H9 (cell line): ENCODE measurements around the gene DHRS13. TPM values are rescaled to one million over a fixed set of nuclear protein-coding genes. Genes with fewer than 3 reads are reported as not detected.

Experiments
- DNase-seq: peaks from one replicate; pipeline ENCODE4 v3.0.0-alpha.2; 2017
- H2AFZ ChIP-seq: one replicate; pipeline ENCODE4 v1.6.1; 2013; ENCODE audit warnings: mild to moderate bottlenecking, low read length, control low read depth, moderate library complexity
- H2AK5ac ChIP-seq: 2 replicates; pipeline ENCODE4 v1.6.1; 2013; ENCODE audit warnings: low read length, control low read depth, mixed read lengths; ENCODE audit not compliant: insufficient read length
- H2BK120ac ChIP-seq: one replicate; pipeline ENCODE4 v1.6.1; 2013; ENCODE audit warnings: low read depth, mild to moderate bottlenecking, low read length, control low read depth, inconsistent platforms; ENCODE audit not compliant: poor library complexity, severe bottlenecking
- H2BK12ac ChIP-seq: 2 replicates; pipeline ENCODE4 v1.6.1; 2013; ENCODE audit warnings: low read length, control low read depth, mixed read lengths, low read depth; ENCODE audit not compliant: insufficient read length
- H2BK15ac ChIP-seq: 2 replicates; pipeline ENCODE4 v1.6.1; 2013; ENCODE audit warnings: low read depth, low read length, control low read depth
- H2BK20ac ChIP-seq: one replicate; pipeline ENCODE4 v1.6.1; 2013; ENCODE audit warnings: low read depth, mild to moderate bottlenecking, low read length, control low read depth, inconsistent platforms; ENCODE audit not compliant: poor library complexity, severe bottlenecking
- H2BK5ac ChIP-seq: 2 replicates; pipeline ENCODE4 v1.6.1; 2013; ENCODE audit warnings: low read length, control low read depth, mixed read lengths; ENCODE audit not compliant: insufficient read length
- H3K14ac ChIP-seq: 2 replicates; pipeline ENCODE4 v1.6.1; 2013; ENCODE audit warnings: low read length, control low read depth; ENCODE audit not compliant: insufficient read depth
- H3K18ac ChIP-seq: 2 replicates; pipeline ENCODE4 v1.6.1; 2013; ENCODE audit warnings: low read depth, mild to moderate bottlenecking, mixed read lengths, low read length, control low read depth; ENCODE audit not compliant: insufficient read length
- H3K23ac ChIP-seq: 2 replicates; pipeline ENCODE4 v1.6.1; 2013; ENCODE audit warnings: low read length, control low read depth, mixed read lengths, low read depth; ENCODE audit not compliant: insufficient read length
- H3K23me2 ChIP-seq: 2 replicates; pipeline ENCODE4 v1.6.1; 2013; ENCODE audit warnings: low read depth, mild to moderate bottlenecking, mixed read lengths, low read length, control low read depth; ENCODE audit not compliant: insufficient read length, poor library complexity, severe bottlenecking
- H3K27ac ChIP-seq: 2 replicates; pipeline ENCODE4 v1.5.1; 2013; ENCODE audit warnings: low read length, control low read depth, mixed read lengths, low read depth; ENCODE audit not compliant: insufficient read length
- H3K27me3 ChIP-seq: 2 replicates; pipeline ENCODE4 v1.6.1; 2013; ENCODE audit warnings: low read length, control low read depth, inconsistent platforms; ENCODE audit not compliant: insufficient read depth
- H3K4ac ChIP-seq: 2 replicates; pipeline ENCODE4 v1.6.1; 2013; ENCODE audit warnings: low read depth, mild to moderate bottlenecking, control low read depth, inconsistent platforms, low read length, moderate library complexity
- H3K4me1 ChIP-seq: 2 replicates; pipeline ENCODE4 v1.6.1; 2013; ENCODE audit warnings: low read length, control low read depth, inconsistent platforms; ENCODE audit not compliant: insufficient read depth
- H3K4me2 ChIP-seq: 2 replicates; pipeline ENCODE4 v1.6.1; 2013; ENCODE audit warnings: low read length, control low read depth, mixed read lengths; ENCODE audit not compliant: insufficient read length, insufficient read depth
- H3K56ac ChIP-seq: 2 replicates; pipeline ENCODE4 v1.6.1; 2013; ENCODE audit warnings: low read depth, mild to moderate bottlenecking, mixed read lengths, low read length, control low read depth; ENCODE audit not compliant: insufficient read length
- H3K79me1 ChIP-seq: 2 replicates; pipeline ENCODE4 v1.6.1; 2013; ENCODE audit warnings: low read depth, mild to moderate bottlenecking, moderate library complexity, low read length, control low read depth, inconsistent platforms; ENCODE audit not compliant: insufficient read depth, poor library complexity, severe bottlenecking
- H3K79me2 ChIP-seq: 2 replicates; pipeline ENCODE4 v1.6.1; 2013; ENCODE audit warnings: low read length, control low read depth, inconsistent platforms; ENCODE audit not compliant: insufficient read depth
- H3K9ac ChIP-seq: 2 replicates; pipeline ENCODE4 v1.6.1; 2013; ENCODE audit warnings: low read length, control low read depth, mixed read lengths; ENCODE audit not compliant: insufficient read length; ENCODE audit errors: extremely low read depth
- H3K9me3 ChIP-seq: one replicate; pipeline ENCODE4 v1.6.1; 2013; ENCODE audit warnings: low read depth, low read length, inconsistent platforms; ENCODE audit not compliant: control insufficient read depth
- H3T11ph ChIP-seq: one replicate; pipeline ENCODE4 v1.6.1; 2013; ENCODE audit warnings: mild to moderate bottlenecking, low read length, control low read depth, inconsistent platforms
- H4K20me1 ChIP-seq: one replicate; pipeline ENCODE4 v1.6.1; 2013; ENCODE audit not compliant: control insufficient read depth, insufficient read length, insufficient read depth
- H4K5ac ChIP-seq: 2 replicates; pipeline ENCODE4 v1.6.1; 2013; ENCODE audit warnings: low read depth, mild to moderate bottlenecking, mixed read lengths, low read length, control low read depth; ENCODE audit not compliant: insufficient read length
- H4K8ac ChIP-seq: replicated peaks from 2 replicates; pipeline ENCODE4 v1.6.1; 2013; ENCODE audit warnings: low read length, control low read depth, mixed read lengths, low read depth; ENCODE audit not compliant: insufficient read length
- H4K91ac ChIP-seq: 2 replicates; pipeline ENCODE4 v1.6.1; 2013; ENCODE audit warnings: low read depth, mild to moderate bottlenecking, moderate library complexity, mixed read lengths, low read length, control low read depth; ENCODE audit not compliant: insufficient read length
- H3K27ac Mint-ChIP-seq, 3 experiments: 2 replicates in 2 of 3; 3 replicates in 1 of 3; pipeline ENCODE4 v1.8.0; 2020 to 2021; ENCODE audit warnings: mixed read lengths in 3 of 3, mild to moderate bottlenecking in 1 of 3, moderate library complexity in 1 of 3
- H3K27me3 Mint-ChIP-seq: 2 replicates; pipeline ENCODE4 v1.8.0; 2021; ENCODE audit warnings: low read depth, mild to moderate bottlenecking, moderate library complexity, mixed read lengths
- H3K36me3 Mint-ChIP-seq, 3 experiments: 2 replicates in 2 of 3; 3 replicates in 1 of 3; pipeline ENCODE4 v1.8.0; 2020 to 2021; ENCODE audit warnings: low read depth in 3 of 3, mixed read lengths in 3 of 3; ENCODE audit not compliant: insufficient read depth in 1 of 3
- H3K4me1 Mint-ChIP-seq, 2 experiments: 2 replicates each; pipeline ENCODE4 v1.8.0; 2020; ENCODE audit warnings: mixed read lengths in 2 of 2
- H3K4me3 Mint-ChIP-seq, 2 experiments: 2 replicates in 1 of 2; 3 replicates in 1 of 2; pipeline ENCODE4 v1.8.0; 2020 to 2021; ENCODE audit warnings: mild to moderate bottlenecking in 2 of 2, mixed read lengths in 2 of 2, moderate library complexity in 1 of 2
- H3K9me3 Mint-ChIP-seq, 2 experiments: 2 replicates in 1 of 2; 3 replicates in 1 of 2; pipeline ENCODE4 v1.8.0; 2020; ENCODE audit warnings: mild to moderate bottlenecking in 2 of 2, mixed read lengths in 2 of 2, moderate library complexity in 1 of 2
- WGBS: extraction: QIAGEN DNeasy Blood & Tissue Kit; methylation state at CpG from one replicate; pipeline ENCODE4 v1.1.7; 2013; ENCODE audit warnings: missing lambda C conversion rate, low lambda C conversion rate, mixed read lengths; ENCODE audit not compliant: insufficient read length; ENCODE audit errors: extremely low coverage; 5-methylcytosine and 5-hydroxymethylcytosine counted together
- total RNA-seq: library from RNA; stranded (reverse); gene quantifications from 2 replicates; pipeline ENCODE4 v1.2.1, GENCODE V29; 2021
- TF ChIP-seq, protein P1 (sequence below): fragments of 200-600 bp; sonication (generic); conservative IDR thresholded peaks from 3 replicates; pipeline ENCODE4 v1.8.0; 2021; ENCODE audit warnings: antibody characterized with exemption, mild to moderate bottlenecking

Gene DHRS13
- total RNA-seq, 1 experiment from 2014 or later, result 29.6 TPM

GRCh38 chr17:28942925-28943324 is 40.0 kb upstream of the DHRS13 start:
- no peaks in the 10 kb centered on the region for H3K27me3 ChIP-seq
- H3K9me3 ChIP-seq, result no peaks in the 10 kb centered on the region
- H3T11ph ChIP-seq, result no peak overlapping the region
- no peaks in the 10 kb centered on the region for H3K4me1 ChIP-seq
- H3K27ac ChIP-seq, result no peak overlapping the region
- no peak overlapping the region for H3K23ac ChIP-seq
- H2AK5ac ChIP-seq, result no peak overlapping the region
- WGBS, result no CpG with 5 or more reads among the region's 2 CpGs
- H2BK15ac ChIP-seq, result no peak overlapping the region
- no peak overlapping the region for H3K56ac ChIP-seq
- H3K14ac ChIP-seq, result no peak overlapping the region
- no peak for DNase-seq
- H2AFZ ChIP-seq, result no peak overlapping the region
- no peak overlapping the region for H2BK120ac ChIP-seq
- TF ChIP-seq, protein P1, sequence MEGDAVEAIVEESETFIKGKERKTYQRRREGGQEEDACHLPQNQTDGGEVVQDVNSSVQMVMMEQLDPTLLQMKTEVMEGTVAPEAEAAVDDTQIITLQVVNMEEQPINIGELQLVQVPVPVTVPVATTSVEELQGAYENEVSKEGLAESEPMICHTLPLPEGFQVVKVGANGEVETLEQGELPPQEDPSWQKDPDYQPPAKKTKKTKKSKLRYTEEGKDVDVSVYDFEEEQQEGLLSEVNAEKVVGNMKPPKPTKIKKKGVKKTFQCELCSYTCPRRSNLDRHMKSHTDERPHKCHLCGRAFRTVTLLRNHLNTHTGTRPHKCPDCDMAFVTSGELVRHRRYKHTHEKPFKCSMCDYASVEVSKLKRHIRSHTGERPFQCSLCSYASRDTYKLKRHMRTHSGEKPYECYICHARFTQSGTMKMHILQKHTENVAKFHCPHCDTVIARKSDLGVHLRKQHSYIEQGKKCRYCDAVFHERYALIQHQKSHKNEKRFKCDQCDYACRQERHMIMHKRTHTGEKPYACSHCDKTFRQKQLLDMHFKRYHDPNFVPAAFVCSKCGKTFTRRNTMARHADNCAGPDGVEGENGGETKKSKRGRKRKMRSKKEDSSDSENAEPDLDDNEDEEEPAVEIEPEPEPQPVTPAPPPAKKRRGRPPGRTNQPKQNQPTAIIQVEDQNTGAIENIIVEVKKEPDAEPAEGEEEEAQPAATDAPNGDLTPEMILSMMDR, result no peak
- H3K79me1 ChIP-seq, result peaks cover 11% of the 10 kb centered on the region
- no peak overlapping the region for H2BK20ac ChIP-seq
- no peak overlapping the region for H4K8ac ChIP-seq
- H3K23me2 ChIP-seq, result no peaks in the 10 kb centered on the region
- no peak overlapping the region for H3K27ac Mint-ChIP-seq
- H3K18ac ChIP-seq, result no peak overlapping the region
- no peak overlapping the region for H3K4ac ChIP-seq
- H3K4me3 Mint-ChIP-seq, result no peak overlapping the region
- H2BK12ac ChIP-seq, result no peak overlapping the region
- no peaks in the 10 kb centered on the region for H3K27me3 Mint-ChIP-seq
- no peak overlapping the region for H3K9ac ChIP-seq
- no peak overlapping the region for H4K91ac ChIP-seq
- H3K4me1 Mint-ChIP-seq, result peaks cover 36 to 38% of the 10 kb centered on the region in 2 experiments
- H4K20me1 ChIP-seq, result no peaks in the 10 kb centered on the region
- H3K36me3 Mint-ChIP-seq, result peaks cover 14 to 60% (median 59%) of the 10 kb centered on the region in 3 experiments; a peak in 6 of 7 replicates
- H3K4me2 ChIP-seq, result no peak overlapping the region
- peaks cover 62% of the 10 kb centered on the region; the same call in 1 of the 2 replicates for H3K79me2 ChIP-seq
- H2BK5ac ChIP-seq, result no peak overlapping the region
- no peak overlapping the region for H4K5ac ChIP-seq
- no peaks in the 10 kb centered on the region for H3K9me3 Mint-ChIP-seq
